Panc1 (cell line): Measurements from ENCODE around the gene GFY.

Experiments
- POLR2AphosphoS5 ChIP-seq: IDR thresholded peaks from 2 replicates; pipeline ENCODE4 v1.6.1; 2012; ENCODE audit warnings: mild to moderate bottlenecking, low read depth, low read length, moderate library complexity
- SIN3A ChIP-seq: IDR thresholded peaks from 2 replicates; pipeline ENCODE4 v1.6.1; 2012; ENCODE audit warnings: low read depth, mild to moderate bottlenecking, low read length, moderate library complexity, borderline replicate concordance; ENCODE audit not compliant: insufficient read depth
- TF ChIP-seq, protein P1 (sequence below): fragments of 450-650 bp; IDR thresholded peaks from 2 replicates; pipeline ENCODE4 v1.5.1; 2017; ENCODE audit warnings: mild to moderate bottlenecking

DNA sequence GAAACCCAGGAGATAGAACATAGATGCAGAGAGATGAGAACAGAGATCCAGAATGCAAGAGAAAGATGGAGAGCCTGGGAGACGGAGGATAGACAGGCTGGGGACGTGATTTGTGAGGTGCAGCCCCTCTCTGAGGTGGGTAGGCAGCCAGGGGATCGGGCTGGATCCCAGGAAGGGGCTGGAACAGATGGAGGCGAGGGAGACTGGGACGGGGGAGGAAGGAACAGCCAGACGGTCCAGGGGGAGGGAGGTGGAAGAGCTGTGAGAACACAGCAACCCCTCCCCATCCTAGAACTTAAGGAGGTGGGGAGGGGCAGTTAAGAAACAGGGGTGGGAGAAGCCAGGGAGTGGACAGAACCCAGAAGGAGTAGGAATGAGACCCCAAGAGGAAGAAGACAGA lies 13.1 kb downstream of the GFY start:
- TF ChIP-seq, protein P1, sequence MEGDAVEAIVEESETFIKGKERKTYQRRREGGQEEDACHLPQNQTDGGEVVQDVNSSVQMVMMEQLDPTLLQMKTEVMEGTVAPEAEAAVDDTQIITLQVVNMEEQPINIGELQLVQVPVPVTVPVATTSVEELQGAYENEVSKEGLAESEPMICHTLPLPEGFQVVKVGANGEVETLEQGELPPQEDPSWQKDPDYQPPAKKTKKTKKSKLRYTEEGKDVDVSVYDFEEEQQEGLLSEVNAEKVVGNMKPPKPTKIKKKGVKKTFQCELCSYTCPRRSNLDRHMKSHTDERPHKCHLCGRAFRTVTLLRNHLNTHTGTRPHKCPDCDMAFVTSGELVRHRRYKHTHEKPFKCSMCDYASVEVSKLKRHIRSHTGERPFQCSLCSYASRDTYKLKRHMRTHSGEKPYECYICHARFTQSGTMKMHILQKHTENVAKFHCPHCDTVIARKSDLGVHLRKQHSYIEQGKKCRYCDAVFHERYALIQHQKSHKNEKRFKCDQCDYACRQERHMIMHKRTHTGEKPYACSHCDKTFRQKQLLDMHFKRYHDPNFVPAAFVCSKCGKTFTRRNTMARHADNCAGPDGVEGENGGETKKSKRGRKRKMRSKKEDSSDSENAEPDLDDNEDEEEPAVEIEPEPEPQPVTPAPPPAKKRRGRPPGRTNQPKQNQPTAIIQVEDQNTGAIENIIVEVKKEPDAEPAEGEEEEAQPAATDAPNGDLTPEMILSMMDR = no peak
- TF ChIP-seq POLR2AphosphoS5 = no peak
- TF ChIP-seq SIN3A = no peak
